Right cardiac atrium (tissue), 5 donors: ENCODE measurements around the gene TTLL11. TPM values are rescaled to one million over a fixed set of nuclear protein-coding genes. Genes with fewer than 3 reads are reported as not detected.

Source experiments
- ATAC-seq, 2 donors: fragments of 200-7000 bp; cut with Tn5 transposase; one replicate each; pipeline versions ENCODE4 v1.8.0 to v1.9.1; 2020; ENCODE audit warnings: moderate library complexity in 2 of 2, mild to moderate bottlenecking in 1 of 2
- DNase-seq, 3 donors: peaks; one replicate each; pipeline ENCODE4 v3.0.0-alpha.2; 2020
- H3K27ac ChIP-seq: one replicate; pipeline ENCODE4 v1.5.1; 2013; ENCODE audit warnings: mild to moderate bottlenecking, low read length, control low read depth, moderate library complexity
- H3K27me3 ChIP-seq: one replicate; pipeline ENCODE4 v1.6.1; 2013; ENCODE audit not compliant: control insufficient read depth, insufficient read depth
- H3K4me1 ChIP-seq: one replicate; pipeline ENCODE4 v1.6.1; 2013; ENCODE audit warnings: low read length; ENCODE audit not compliant: control insufficient read depth, insufficient read depth
- H3K4me3 ChIP-seq: one replicate; pipeline ENCODE4 v1.5.1; 2013; ENCODE audit warnings: low read length, control low read depth
- H3K9me3 ChIP-seq: one replicate; pipeline ENCODE4 v1.6.1; 2013; ENCODE audit warnings: low read length; ENCODE audit not compliant: control insufficient read depth
- WGBS: extraction: QIAGEN DNeasy Blood & Tissue Kit; methylation state at CpG from one replicate; pipeline ENCODE4 v1.1.7; 2013; 5-methylcytosine and 5-hydroxymethylcytosine counted together
- intact Hi-C, 4 donors: fragments of 100-400 bp; cut with DNase I; formaldehyde crosslinking; loops; one replicate each; pipeline versions ENCODE4 v1.11.0 to v1.14.0; 2022 to 2023
- long read RNA-seq, 4 donors: library from polyadenylated mRNA; unstranded; transcript quantifications; one replicate each; pipeline ENCODE4 v2.0.0, GENCODE V29; 2020 to 2021
- polyA plus RNA-seq: library from polyadenylated mRNA; stranded (reverse); fragments of 200-250 nt; gene quantifications from one replicate; pipeline ENCODE4 v1.2.3, GENCODE V29; 2013
- total RNA-seq, 4 donors: library from RNA; stranded (reverse); fragmentation: NEBNext Ultra II Directional; extraction: Animal tissue kit (Norgen Biotek cat#: 25700); gene quantifications; one replicate each; pipeline ENCODE4 v1.2.1, GENCODE V29; 2021
- donor health status: healthy with polysubstance abuse.
- donor health status: DM: no; HTN: yes; CAD: no.
- donor health status: DM: no; HTN: no; CAD: no.
- donor health status: DM: no; HTN: yes; CAD: no; lungs with severe emphysema.
- donor health status: DM: yes; HTN: yes; CAD: no.

The TTLL11 gene
- total RNA-seq (1 to 10 TPM; 3.5 to 8.6 (median 5.8) TPM), polyA plus RNA-seq (3.4 TPM)
- long read RNA-seq, donor 1, partial matches to known transcripts, result 1 of 6 reads
- long read RNA-seq, donor 1, other reads (novel, unspliced or antisense), result 1 of 6 reads
- long read RNA-seq, donor 2, partial matches to known transcripts, result 0 of 6 reads
- long read RNA-seq, donor 2, other reads (novel, unspliced or antisense), result 2 of 6 reads
- long read RNA-seq, donor 3, result 0 reads
- long read RNA-seq, donor 4, partial matches to known transcripts, result 0 of 5 reads
- long read RNA-seq, donor 4, other reads (novel, unspliced or antisense), result 2 of 5 reads

- intact Hi-C loops, result loop anchor here in 2 of 4 donors (10.0 kb wide), 3 partner anchors 262 to 732 kb away; partner anchors contain the start of genes OR1K1 (in 1 of the 2) and PDCL (in 1 of the 2)
- Histone ChIP-seq H3K4me3 (peak within 1 kb of the TSS; percentile 70), H3K27me3 (no peaks in the 10 kb centered on the region), H3K9me3 (no peaks in the 10 kb centered on the region), H3K4me1 (peaks cover 17% of the 10 kb centered on the region), H3K27ac (peak within 1 kb of the TSS; percentile 59)
- under 1% methylated on average over 98 of the region's 98 CpGs for WGBS
- ATAC-seq, result peak; percentile 96 to 97
- DNase-seq, result peak; percentile 98 to 99 (median 99)
These were observed at the start of gene TTLL11 for GRCh38 chr9:122092611-122093506. Gene TTLL11 (minus strand): TSS chr9:122093308. CDS start chr9:122093148, 160 bp downstream.

- Histone ChIP-seq H3K4me1 (peaks cover 10% of the 10 kb centered on the region), H3K27ac (no peak overlapping the region)
These were observed 48.6 kb upstream of the TTLL11 start for GRCh38 chr9:122141671-122142070.

GRCh38 chr9:122140368-122141193 lies 47.5 kb upstream of the TTLL11 start:
- Histone ChIP-seq H3K27ac (peak overlapping the region; percentile 79), H3K4me3 (no peak overlapping the region), H3K9me3 (no peaks in the 10 kb centered on the region), H3K27me3 (no peaks in the 10 kb centered on the region), H3K4me1 (peaks cover 7% of the 10 kb centered on the region)
- ATAC-seq (no peak), DNase-seq (no peak)
- WGBS, result 73% methylated on average over 8 of the region's 8 CpGs
- intact Hi-C loops, result no loop called here

More at GRCh38 chr9:122141671-122142070, 48.6 kb upstream of the TTLL11 start:
- no peak overlapping the region for H3K4me3 ChIP-seq
- intact Hi-C loops, result no loop called here
- no peaks in the 10 kb centered on the region for H3K9me3 ChIP-seq
- 68% methylated on average over 5 of the region's 5 CpGs for WGBS
- H3K27me3 ChIP-seq, result no peaks in the 10 kb centered on the region
- no peak for ATAC-seq
- DNase-seq, result no peak

- H3K27me3 ChIP-seq, result no peaks in the 10 kb centered on the region
- peak overlapping the region; percentile 13 for H3K27ac ChIP-seq
- peak in 1 of 2 donors; percentile 9 for ATAC-seq
- no peak for DNase-seq
- no peak overlapping the region for H3K4me3 ChIP-seq
- H3K9me3 ChIP-seq, result no peaks in the 10 kb centered on the region
- peaks cover 14% of the 10 kb centered on the region for H3K4me1 ChIP-seq
- WGBS, result 71% methylated on average over 10 of the region's 10 CpGs
- intact Hi-C loops, result no loop called here
These were observed 45.6 kb upstream of the TTLL11 start for GRCh38 chr9:122138560-122139268.

GRCh38 chr9:122135529-122135859 lies 42.4 kb upstream of the TTLL11 start:
- Histone ChIP-seq H3K4me3 (no peak overlapping the region), H3K27ac (no peak overlapping the region), H3K4me1 (peaks cover 17% of the 10 kb centered on the region), H3K9me3 (no peaks in the 10 kb centered on the region), H3K27me3 (no peaks in the 10 kb centered on the region)
- DNase-seq (no peak), ATAC-seq (no peak)
- 90% methylated on average over 7 of the region's 7 CpGs for WGBS
- intact Hi-C loops, result no loop called here

- DNase-seq, result peak in 1 of 3 donors; percentile 45
- Histone ChIP-seq H3K27ac (no peak overlapping the region), H3K4me3 (no peak overlapping the region), H3K9me3 (no peaks in the 10 kb centered on the region), H3K4me1 (peaks cover 17% of the 10 kb centered on the region), H3K27me3 (no peaks in the 10 kb centered on the region)
- intact Hi-C loops, result no loop called here
- 43% methylated on average over 12 of the region's 12 CpGs for WGBS
- peak in 1 of 2 donors; percentile 24 for ATAC-seq
These were observed 41.9 kb upstream of the TTLL11 start for GRCh38 chr9:122134822-122135528.

GRCh38 chr9:122133984-122134535 lies 41.0 kb upstream of the TTLL11 start:
- intact Hi-C loops, result no loop called here
- H3K9me3 ChIP-seq, result no peaks in the 10 kb centered on the region
- no peak overlapping the region for H3K4me3 ChIP-seq
- ATAC-seq (no peak), DNase-seq (no peak)
- H3K4me1 ChIP-seq, result peaks cover 17% of the 10 kb centered on the region
- 48% methylated on average over 17 of the region's 17 CpGs for WGBS
- H3K27ac ChIP-seq, result peak overlapping the region; percentile 14
- H3K27me3 ChIP-seq, result no peaks in the 10 kb centered on the region

- Histone ChIP-seq H3K4me3 (no peak overlapping the region), H3K9me3 (no peaks in the 10 kb centered on the region), H3K27me3 (no peaks in the 10 kb centered on the region), H3K27ac (peak overlapping the region; percentile 43), H3K4me1 (peaks cover 17% of the 10 kb centered on the region)
- intact Hi-C loops, result no loop called here
- 52% methylated on average over 12 of the region's 12 CpGs for WGBS
- DNase-seq (peak; percentile 61 to 84 (median 83)), ATAC-seq (peak; percentile 34 to 72)
These were observed 40.3 kb upstream of the TTLL11 start for GRCh38 chr9:122133263-122133983.

- no peak overlapping the region for H3K27ac ChIP-seq
- H3K27me3 ChIP-seq, result no peaks in the 10 kb centered on the region
- peaks cover 17% of the 10 kb centered on the region for H3K4me1 ChIP-seq
- DNase-seq, result no peak
- no peaks in the 10 kb centered on the region for H3K9me3 ChIP-seq
- no peak for ATAC-seq
- intact Hi-C loops, result no loop called here
- WGBS, result 89% methylated on average over 4 of the region's 4 CpGs
- H3K4me3 ChIP-seq, result no peak overlapping the region
These were observed 39.4 kb upstream of the TTLL11 start for GRCh38 chr9:122132539-122132938.
